ENCODE data around the gene RARG. TPM values are rescaled to one million over a fixed set of nuclear protein-coding genes. Genes with fewer than 3 reads are reported as not detected.

The RARG gene
- total RNA-seq, 1 experiment from 2014 or later = 14.0 TPM

GRCh38 chr12:53244337-53244736 lies 12.3 kb upstream of the RARG start:
- no peak overlapping the region for H3K27ac ChIP-seq (ENCODE audit: low read depth, low read length, poor library complexity, severe bottlenecking)
- H3K27me3 ChIP-seq (replicated peaks; ENCODE audit: insufficient read depth, low read depth, low read length, poor library complexity) = no peaks in the 10 kb centered on the region

GRCh38 chr12:53241623-53242412 lies 9.8 kb upstream of the RARG start:
- Histone ChIP-seq H3K4me1 (ENCODE audit: insufficient read depth, low read length, poor library complexity, severe bottlenecking) (no peaks in the 10 kb centered on the region), H3K27ac (ENCODE audit: low read depth, low read length, poor library complexity, severe bottlenecking) (no peak overlapping the region), H3K36me3 (ENCODE audit: insufficient read depth, low read length, poor library complexity, severe bottlenecking) (no peaks in the 10 kb centered on the region), H3K9me3 (ENCODE audit: low read depth, low read length, poor library complexity, severe bottlenecking) (no peaks in the 10 kb centered on the region), H3K27me3 (replicated peaks; ENCODE audit: insufficient read depth, low read depth, low read length, poor library complexity) (no peaks in the 10 kb centered on the region), H3K4me3 (ENCODE audit: low read depth, low read length, poor library complexity, severe bottlenecking) (no peak overlapping the region)
- DNase-seq (ENCODE audit: low spot score) = no peak
- ChIA-PET POLR2A (ENCODE audit: low non-redundant PET) (no interaction called here), CTCF (no interaction called here)
- TF ChIP-seq EZH2 (IDR thresholded peaks at IDR 0.05; ENCODE audit: borderline replicate concordance, low read depth, low read length, poor library complexity, severe bottlenecking) = no peak
- no peak for TF ChIP-seq CTCF (conservative IDR thresholded peaks at IDR 0.05; ENCODE audit: low read depth, low read length)
- intact Hi-C loops (cut with micrococcal nuclease; ENCODE audit: unreplicated experiment) = no loop called here
- BruUV-seq (replicated peaks) = no TSS peak

More at GRCh38 chr12:53244337-53244736, 12.3 kb upstream of the RARG start:
- Histone ChIP-seq H3K4me3 (ENCODE audit: low read depth, low read length, poor library complexity, severe bottlenecking) (no peak overlapping the region), H3K9me3 (ENCODE audit: low read depth, low read length, poor library complexity, severe bottlenecking) (no peaks in the 10 kb centered on the region), H3K4me1 (ENCODE audit: insufficient read depth, low read length, poor library complexity, severe bottlenecking) (no peaks in the 10 kb centered on the region), H3K36me3 (ENCODE audit: insufficient read depth, low read length, poor library complexity, severe bottlenecking) (no peaks in the 10 kb centered on the region)
- TF ChIP-seq EZH2 (IDR thresholded peaks at IDR 0.05; ENCODE audit: borderline replicate concordance, low read depth, low read length, poor library complexity, severe bottlenecking) = no peak
- no peak for TF ChIP-seq CTCF (conservative IDR thresholded peaks at IDR 0.05; ENCODE audit: low read depth, low read length)
- ChIA-PET POLR2A (ENCODE audit: low non-redundant PET) (no interaction called here), CTCF (no interaction called here)
- no peak for DNase-seq (ENCODE audit: low spot score)
- no TSS peak for BruUV-seq (replicated peaks)
- intact Hi-C loops (cut with micrococcal nuclease; ENCODE audit: unreplicated experiment) = no loop called here

GRCh38 chr12:53239643-53240258 lies 7.7 kb upstream of the RARG start:
- no peak for DNase-seq (ENCODE audit: low spot score)
- Histone ChIP-seq H3K4me3 (ENCODE audit: low read depth, low read length, poor library complexity, severe bottlenecking) (no peak overlapping the region), H3K4me1 (ENCODE audit: insufficient read depth, low read length, poor library complexity, severe bottlenecking) (peaks cover under 1% of the 10 kb centered on the region), H3K36me3 (ENCODE audit: insufficient read depth, low read length, poor library complexity, severe bottlenecking) (no peaks in the 10 kb centered on the region), H3K27me3 (replicated peaks; ENCODE audit: insufficient read depth, low read depth, low read length, poor library complexity) (no peaks in the 10 kb centered on the region), H3K9me3 (ENCODE audit: low read depth, low read length, poor library complexity, severe bottlenecking) (no peaks in the 10 kb centered on the region), H3K27ac (ENCODE audit: low read depth, low read length, poor library complexity, severe bottlenecking) (no peak overlapping the region)
- CTCF ChIA-PET = no interaction called here
- TF ChIP-seq EZH2 (IDR thresholded peaks at IDR 0.05; ENCODE audit: borderline replicate concordance, low read depth, low read length, poor library complexity, severe bottlenecking) (no peak), CTCF (conservative IDR thresholded peaks at IDR 0.05; ENCODE audit: low read depth, low read length) (no peak)
- POLR2A ChIA-PET (ENCODE audit: low non-redundant PET) = interaction anchor here (0.6 kb wide), 1 partner anchor 749 kb away, joined by 11 read pairs; no protein-coding TSS in a partner anchor
- intact Hi-C loops (cut with micrococcal nuclease; ENCODE audit: unreplicated experiment) = no loop called here
- BruUV-seq (replicated peaks) = no TSS peak
